Lower leg skin (tissue), 3 donors: ENCODE measurements around the gene PRDM15.

Experiments used
- CTCF ChIP-seq, 3 donors: fragments of 450-650 bp; IDR thresholded peaks; one replicate each; pipeline ENCODE4 v1.5.1; 2016; ENCODE audit warnings: antibody characterized with exemption in 3 of 3, mild to moderate bottlenecking in 3 of 3, moderate library complexity in 2 of 3
- POLR2A ChIP-seq, 2 donors: fragments of 450-650 bp; IDR thresholded peaks; one replicate each; pipeline ENCODE4 v1.6.1; 2016 to 2017; ENCODE audit warnings: antibody characterized with exemption in 2 of 2, mild to moderate bottlenecking in 1 of 2, moderate library complexity in 1 of 2

- TF ChIP-seq CTCF (IDR thresholded peaks at IDR 0.05) (no peak), POLR2A (IDR thresholded peaks at IDR 0.05) (no peak)
Observed at GRCh38 chr21:41869771-41870170, 9.4 kb downstream of the PRDM15 start.
